SK-N-SH (cell line): Measurements from ENCODE around the gene GMPR2. TPM values are rescaled to one million over a fixed set of nuclear protein-coding genes. Genes with fewer than 3 reads are reported as not detected.

Source experiments
- CTCF ChIP-seq: fragments of 200-600 bp; sonication (generic); IDR thresholded peaks from 2 replicates; pipeline ENCODE4 v1.6.1; 2017; ENCODE audit warnings: antibody characterized with exemption, mild to moderate bottlenecking, moderate library complexity
- ELF1 ChIP-seq: IDR thresholded peaks from 2 replicates; pipeline ENCODE4 v1.4.0; 2012
- EP300 ChIP-seq, 2 experiments: IDR thresholded peaks; 2 replicates each; pipeline versions ENCODE4 v1.4.0 to v1.6.1; 2012; ENCODE audit warnings: borderline replicate concordance in 1 of 2, low read depth in 1 of 2, low read length in 1 of 2
- EZH2phosphoT487 ChIP-seq: fragments of 200-600 bp; sonication (generic); IDR thresholded peaks from 2 replicates; pipeline ENCODE4 v1.6.1; 2017; ENCODE audit warnings: low read depth, mixed run types, mild to moderate bottlenecking, antibody characterized with exemption, moderate library complexity, borderline replicate concordance
- GABPA ChIP-seq: IDR thresholded peaks from 2 replicates; pipeline ENCODE4 v1.4.0; 2012; ENCODE audit warnings: low read depth, mild to moderate bottlenecking
- IRF3 ChIP-seq: fragments of 150-350 bp; IDR thresholded peaks from 2 replicates; pipeline ENCODE4 v1.6.1; 2016; ENCODE audit warnings: mild to moderate bottlenecking, low read depth, low read length
- MAX ChIP-seq: IDR thresholded peaks from 2 replicates; pipeline ENCODE4 v1.4.0; 2012; ENCODE audit warnings: low read depth
- MEF2A ChIP-seq: IDR thresholded peaks from 2 replicates; pipeline ENCODE4 v1.4.0; 2012; ENCODE audit warnings: low read depth, borderline replicate concordance
- MXI1 ChIP-seq: IDR thresholded peaks from 2 replicates; pipeline ENCODE4 v1.6.1; 2012; ENCODE audit warnings: mild to moderate bottlenecking, low read depth, low read length, improper control_type of control experiment
- NRF1 ChIP-seq: IDR thresholded peaks from 2 replicates; pipeline ENCODE4 v1.6.1; 2012; ENCODE audit warnings: low read depth, mild to moderate bottlenecking, low read length
- PBX3 ChIP-seq: IDR thresholded peaks from 2 replicates; pipeline ENCODE4; 2012
- POLR2AphosphoS5 ChIP-seq: IDR thresholded peaks from 2 replicates; pipeline ENCODE4 v1.6.1; 2012; ENCODE audit warnings: low read depth, low read length
- RAD21 ChIP-seq: IDR thresholded peaks from 2 replicates; pipeline ENCODE4 v1.6.1; 2012; ENCODE audit warnings: mild to moderate bottlenecking, low read length
- RCOR1 ChIP-seq: fragments of 150-350 bp; IDR thresholded peaks from 2 replicates; pipeline ENCODE4 v1.6.1; 2017; ENCODE audit warnings: antibody characterized with exemption, low read length
- SIN3A ChIP-seq: IDR thresholded peaks from 2 replicates; pipeline ENCODE4 v1.6.1; 2012; ENCODE audit warnings: low read depth, mild to moderate bottlenecking, low read length, moderate library complexity, borderline replicate concordance
- SMC3 ChIP-seq: IDR thresholded peaks from 2 replicates; pipeline ENCODE4 v1.6.1; 2012; ENCODE audit warnings: low read depth, low read length, improper control_type of control experiment
- TCF12 ChIP-seq: IDR thresholded peaks from 2 replicates; pipeline ENCODE4 v1.4.0; 2012
- TEAD4 ChIP-seq: IDR thresholded peaks from 2 replicates; pipeline ENCODE4 v1.4.0; 2012; ENCODE audit warnings: mild to moderate bottlenecking, borderline replicate concordance; ENCODE audit not compliant: insufficient read depth
- YY1 ChIP-seq: IDR thresholded peaks from 2 replicates; pipeline ENCODE4 v1.4.0; 2012; ENCODE audit warnings: low read depth, mild to moderate bottlenecking
- ZBTB33 ChIP-seq: IDR thresholded peaks from 2 replicates; pipeline ENCODE4 v1.4.0; 2012; ENCODE audit warnings: low read depth, borderline replicate concordance
- polyA plus RNA-seq, 3 experiments: library from polyadenylated mRNA; depleted of rRNA; stranded (reverse); fragments of >200 nt; gene quantifications; 2 replicates each; pipeline ENCODE4 v1.2.3, GENCODE V29; 2012

The GMPR2 gene
- polyA plus RNA-seq, 1 of the 3 experiments (the other 2 are of a cell fraction), result 97.0 TPM

GRCh38 chr14:24188251-24189058 lies 44.3 kb upstream of the GMPR2 start, which contains the start of gene IPO4 (continued):
- peak; percentile 100 for TF ChIP-seq MAX
- TF ChIP-seq TEAD4, result 0 out of 2 replicates have a peak, but pooled peaks have one; percentile 13
- TF ChIP-seq ELF1, result peak; percentile 82
- peak; percentile 48; the same call in 1 of the 2 replicates for TF ChIP-seq IRF3
- no peak for TF ChIP-seq RAD21
- TF ChIP-seq POLR2AphosphoS5, result peak; percentile 89
- TF ChIP-seq CTCF, result no peak
- TF ChIP-seq SMC3, result no peak
- TF ChIP-seq ZBTB33, result peak; percentile 79; the same call in 1 of the 2 replicates
- TF ChIP-seq SIN3A, result peak; percentile 99
- TF ChIP-seq TCF12, result peak; percentile 36; the same call in 1 of the 2 replicates
- peak; percentile 4 to 31; a peak in 1 of 4 replicates for TF ChIP-seq EP300 (IDR thresholded peaks at IDR 0.05; ENCODE audit: borderline replicate concordance in 1 of 2, low read depth in 1 of 2, low read length in 1 of 2)
- TF ChIP-seq EZH2phosphoT487, result no peak
- TF ChIP-seq YY1, result peak; percentile 66; the same call in 1 of the 2 replicates
- TF ChIP-seq MXI1, result peak; percentile 100
- peak; percentile 97 for TF ChIP-seq GABPA
- peak; percentile 67 for TF ChIP-seq PBX3
- TF ChIP-seq RCOR1, result peak; percentile 44; the same call in 1 of the 2 replicates
- no peak for TF ChIP-seq NRF1
- TF ChIP-seq MEF2A, result no peak
